ENCODE results near the gene LYRM7.
"Not testable (repeated sequence)": the region's sequence is repeated elsewhere in the genome, so short reads cannot be mapped to it uniquely, and the experiment has no call there.

Gene LYRM7

DNA sequence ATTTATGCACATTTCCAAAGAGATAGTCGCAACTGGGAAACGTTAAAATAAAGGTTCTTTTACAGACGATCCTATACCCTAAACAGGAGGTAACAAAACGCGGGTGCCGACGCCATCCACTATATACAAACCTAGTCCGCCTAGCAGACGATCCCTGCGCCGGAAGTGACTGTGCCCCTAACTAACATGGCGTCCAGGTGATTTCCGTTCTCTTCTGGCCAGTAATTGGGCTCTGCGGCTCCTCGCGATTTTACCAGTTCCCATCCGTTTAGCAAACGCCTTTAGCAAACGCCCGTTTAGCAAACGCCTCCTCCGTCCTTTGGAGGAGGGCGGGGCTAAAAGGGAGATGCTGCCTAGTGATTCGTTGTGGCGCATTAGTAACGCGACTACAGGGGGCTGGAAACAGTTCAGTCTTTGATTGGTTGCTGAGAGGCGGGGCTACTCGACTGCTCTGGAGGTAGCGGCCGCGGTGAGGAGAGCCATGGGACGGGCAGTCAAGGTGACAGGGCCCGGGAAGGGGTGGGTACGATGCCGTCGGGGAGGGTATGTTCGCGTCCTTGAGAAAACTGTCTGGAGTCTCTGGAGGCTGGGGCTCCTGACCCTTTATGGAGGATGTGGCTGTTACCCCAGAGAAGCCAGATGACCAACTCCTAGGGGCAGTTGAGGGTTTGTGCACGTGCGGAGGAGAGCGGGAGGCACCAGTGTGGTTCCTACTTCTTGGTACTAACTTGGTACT lies at the start of gene LYRM7:
Gene LYRM7 (plus strand): TSS at position 405 of the 736 bp plus-strand sequence. CDS start 77 bp downstream, at position 482.
- DNase-seq (ENCODE audit: low read depth in 2 of 2), result peak; percentile 88 to 96

DNA sequence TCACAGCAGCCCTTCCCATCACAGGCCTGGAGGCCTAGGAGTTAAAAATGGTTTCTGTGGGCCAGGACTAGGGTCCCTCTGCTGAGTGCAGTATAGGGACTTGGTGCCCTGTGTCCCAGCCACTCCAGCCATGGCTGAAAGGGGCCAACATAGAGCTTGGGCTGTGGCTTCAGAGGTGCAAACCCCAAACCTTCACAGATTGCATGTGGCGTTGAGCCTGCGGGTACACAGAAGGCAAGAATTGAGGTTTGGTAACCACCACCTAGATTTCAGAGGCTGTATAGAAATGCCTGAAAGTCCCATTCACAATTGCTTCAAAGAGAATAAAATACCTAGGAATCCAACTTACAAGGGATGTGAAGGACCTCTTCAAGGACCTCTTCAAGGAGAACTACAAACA lies 43.5 kb upstream of the LYRM7 start:
- DNase-seq (ENCODE audit: low read depth in 2 of 2), result not testable (repeated sequence)

DNA sequence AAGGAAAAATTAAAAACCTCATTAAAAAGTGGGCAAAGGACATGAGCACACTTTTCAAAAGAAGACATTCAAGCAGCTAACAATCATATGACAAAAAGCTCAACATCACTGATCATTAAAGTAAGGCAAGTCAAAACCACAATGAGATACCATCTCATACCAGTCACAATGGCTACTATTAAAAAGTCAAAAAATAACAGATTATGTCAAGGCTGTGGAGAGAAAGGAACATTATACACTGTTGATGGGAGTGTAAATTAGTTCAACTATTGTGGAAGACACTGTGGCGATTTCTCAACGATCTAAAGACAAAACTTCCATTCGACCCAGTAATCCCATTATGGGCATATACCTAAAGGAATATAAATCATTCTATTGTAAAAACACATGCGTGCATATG lies 41.4 kb upstream of the LYRM7 start:
- DNase-seq (ENCODE audit: low read depth in 2 of 2), result no peak

DNA sequence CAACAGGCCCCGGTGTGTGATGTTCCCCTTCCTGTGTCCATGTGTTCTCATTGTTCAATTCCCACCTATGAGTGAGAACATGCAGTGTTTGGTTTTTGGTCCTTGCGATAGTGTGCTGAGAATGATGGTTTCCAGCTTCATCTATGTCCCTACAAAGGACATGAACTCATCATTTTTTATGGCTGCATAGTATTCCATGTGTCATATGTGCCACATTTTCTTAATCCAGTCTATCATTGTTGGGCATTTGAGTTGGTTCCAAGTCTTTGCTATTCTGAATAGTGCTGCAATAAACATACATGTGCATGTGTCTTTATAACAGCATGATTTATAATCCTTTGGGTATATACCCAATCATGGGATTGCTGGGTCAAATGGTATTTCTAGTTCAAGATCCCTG lies 37.7 kb upstream of the LYRM7 start:
- DNase-seq (ENCODE audit: low read depth in 2 of 2), result not testable (repeated sequence)

DNA sequence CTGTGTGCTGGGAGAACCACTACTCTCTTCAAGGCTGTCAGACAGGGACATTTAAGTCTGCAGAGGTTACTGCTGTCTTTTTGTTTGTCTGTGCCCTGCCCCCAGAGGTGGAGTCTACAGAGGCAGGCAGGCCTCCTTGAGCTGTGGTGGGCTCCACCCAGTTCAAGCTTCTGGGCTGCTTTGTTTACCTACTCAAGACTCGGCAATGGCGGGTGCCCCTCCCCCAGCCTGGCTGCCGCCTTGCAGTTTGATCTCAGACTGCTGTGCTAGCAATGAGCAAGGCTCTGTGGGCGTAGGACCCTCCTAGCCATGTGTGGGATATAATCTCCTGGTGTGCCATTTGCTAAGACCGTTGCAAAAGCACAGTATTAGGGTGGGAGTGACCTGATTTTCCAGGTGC lies 32.3 kb upstream of the LYRM7 start:
- DNase-seq (ENCODE audit: low read depth in 2 of 2), result not testable (repeated sequence)

DNA sequence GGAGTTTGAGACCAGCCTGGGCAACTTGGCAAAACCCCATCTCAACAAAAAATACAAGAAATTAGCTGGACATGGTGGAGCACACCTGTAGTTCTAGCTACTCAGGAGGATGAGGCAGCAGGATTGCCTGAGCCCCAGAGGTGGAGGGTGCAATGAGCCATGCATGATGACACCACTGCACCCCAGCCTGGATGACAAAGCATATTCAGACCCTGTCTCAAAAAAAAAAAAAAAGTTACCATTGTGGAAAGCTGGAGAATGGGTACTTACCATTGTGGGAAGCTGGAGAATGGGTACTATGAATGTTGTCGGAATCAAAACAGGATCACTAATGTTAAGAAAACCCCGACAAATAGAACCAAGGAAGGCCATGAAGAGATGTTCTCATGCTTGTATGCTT lies 31.4 kb upstream of the LYRM7 start:
- DNase-seq (ENCODE audit: low read depth in 2 of 2), result no peak

DNA sequence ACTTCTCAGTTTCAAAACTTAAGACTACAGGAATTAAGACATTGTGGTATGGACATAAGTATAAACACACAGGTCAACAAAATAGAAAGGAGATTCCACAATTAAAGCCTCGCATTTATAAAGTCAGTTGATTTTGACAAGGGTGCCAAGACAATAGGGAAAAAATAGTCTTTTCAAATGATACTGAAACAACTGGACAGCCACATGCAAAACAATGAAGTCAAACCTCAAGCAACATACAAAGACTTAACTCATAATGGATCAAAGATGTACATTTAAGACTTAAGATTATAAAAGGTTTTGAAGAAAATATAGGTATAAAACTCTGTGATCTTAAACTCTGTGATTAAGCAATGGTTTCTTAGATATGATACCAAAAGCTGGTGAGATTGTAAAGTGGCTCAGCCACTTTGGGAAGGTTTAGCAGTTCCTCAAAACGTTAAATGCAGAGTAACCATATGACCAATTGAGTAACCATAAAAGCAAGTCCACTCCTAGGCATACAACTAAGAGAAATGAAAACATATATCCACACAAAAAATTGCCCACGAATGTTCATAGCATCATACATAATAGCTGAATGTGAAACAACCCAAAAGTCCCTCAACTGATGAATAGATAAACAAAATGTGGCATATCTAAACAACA lies 27.6 kb upstream of the LYRM7 start:
- DNase-seq (ENCODE audit: low read depth in 2 of 2), result no peak

DNA sequence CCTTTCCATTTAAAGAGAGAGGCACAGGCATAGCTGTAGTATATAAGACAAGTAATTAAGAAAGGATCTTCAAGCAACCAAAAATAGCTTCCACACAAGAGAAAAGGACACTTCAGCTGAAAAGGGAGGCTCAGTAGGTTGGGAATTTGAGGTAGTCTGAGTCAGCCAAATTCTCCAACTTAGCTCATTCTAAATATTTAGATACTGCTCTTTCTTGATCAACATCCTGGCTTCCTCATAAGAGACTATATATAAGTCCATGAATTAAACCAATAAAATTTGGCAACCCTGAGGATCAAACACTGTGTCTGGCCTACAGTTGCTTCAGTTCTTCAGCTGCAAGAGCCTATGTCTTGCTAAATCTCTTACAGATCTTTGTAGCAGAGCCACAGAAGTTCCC lies 23.5 kb upstream of the LYRM7 start:
- DNase-seq (ENCODE audit: low read depth in 2 of 2), result no peak

DNA sequence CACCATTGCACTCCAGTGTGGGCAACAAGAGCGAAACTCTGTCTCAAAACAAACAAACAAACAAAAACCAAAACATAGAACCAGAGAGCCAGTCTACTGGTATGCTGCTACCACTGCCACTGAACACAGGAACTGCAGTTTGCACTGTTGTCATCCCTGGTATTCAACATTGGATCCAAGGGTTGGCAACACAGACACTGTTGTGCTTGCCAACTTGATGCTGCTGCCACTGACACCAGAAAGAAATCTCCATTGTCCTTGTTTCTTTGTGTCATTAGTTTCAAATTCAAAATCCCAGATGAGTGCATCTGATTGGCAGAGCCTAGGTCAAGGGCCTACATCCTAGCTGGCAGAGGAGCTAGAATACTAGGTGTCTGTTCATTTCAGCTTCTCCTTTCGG lies 21.9 kb upstream of the LYRM7 start:
- no peak for DNase-seq (ENCODE audit: low read depth in 2 of 2)

DNA sequence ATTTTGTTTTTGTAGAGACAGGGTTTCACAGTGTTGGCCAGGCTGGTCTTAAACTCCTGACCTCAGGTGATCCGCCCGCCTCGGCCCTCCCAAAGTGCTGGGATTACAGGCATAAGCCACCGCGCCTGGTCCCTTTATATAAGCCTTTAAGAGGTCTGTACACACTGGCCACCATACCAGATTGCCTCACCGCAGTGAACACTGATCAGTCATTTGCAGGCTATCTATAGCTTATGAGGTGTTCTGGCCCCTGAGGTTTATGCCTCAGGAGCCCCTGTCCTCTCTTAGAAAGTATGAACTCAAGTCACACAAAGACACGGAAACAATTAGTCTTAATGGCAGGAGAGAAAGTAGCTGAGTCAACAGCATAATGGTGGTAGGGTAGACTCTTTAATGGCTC lies 20.3 kb upstream of the LYRM7 start:
- DNase-seq (ENCODE audit: low read depth in 2 of 2), result no peak

DNA sequence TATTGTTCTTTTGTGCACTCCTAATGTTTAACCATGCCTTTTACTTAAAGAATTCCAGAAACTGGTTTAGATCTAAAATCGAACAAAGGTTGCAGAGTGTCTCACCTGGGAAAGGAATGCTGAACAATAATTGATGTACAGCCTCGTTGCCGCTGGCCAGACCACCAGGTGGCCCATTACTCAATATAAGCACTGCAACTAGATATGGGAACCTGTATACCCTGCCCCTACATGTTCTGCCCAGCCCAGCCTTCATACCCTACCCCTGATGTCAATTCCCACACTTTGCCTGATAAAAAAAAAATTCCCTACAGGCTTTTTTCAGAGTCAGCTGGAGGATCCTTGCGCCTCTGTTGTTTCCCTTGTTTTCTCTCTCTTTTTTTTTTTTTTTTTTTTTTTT lies 19.5 kb upstream of the LYRM7 start:
- no peak for DNase-seq (ENCODE audit: low read depth in 2 of 2)

DNA sequence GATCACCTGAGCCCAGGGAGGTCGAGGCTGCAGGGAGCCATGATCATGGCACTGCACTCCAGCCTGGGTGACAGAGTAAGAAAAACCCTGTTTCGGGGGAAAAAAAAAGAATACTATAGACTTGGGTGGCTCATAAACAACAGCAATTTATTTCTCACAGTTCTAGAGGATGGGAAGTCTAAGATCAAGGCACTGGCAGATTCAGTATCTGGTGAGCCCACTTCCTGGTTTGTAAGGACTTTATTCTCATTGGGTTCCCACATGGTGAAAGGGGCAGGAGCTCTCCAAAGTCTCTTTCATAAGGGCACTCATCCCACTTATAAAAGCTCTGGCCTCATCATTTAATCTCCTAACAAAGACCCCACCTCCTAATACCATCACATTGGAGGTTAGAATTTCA lies 14.4 kb upstream of the LYRM7 start:
- no peak for DNase-seq (ENCODE audit: low read depth in 2 of 2)

DNA sequence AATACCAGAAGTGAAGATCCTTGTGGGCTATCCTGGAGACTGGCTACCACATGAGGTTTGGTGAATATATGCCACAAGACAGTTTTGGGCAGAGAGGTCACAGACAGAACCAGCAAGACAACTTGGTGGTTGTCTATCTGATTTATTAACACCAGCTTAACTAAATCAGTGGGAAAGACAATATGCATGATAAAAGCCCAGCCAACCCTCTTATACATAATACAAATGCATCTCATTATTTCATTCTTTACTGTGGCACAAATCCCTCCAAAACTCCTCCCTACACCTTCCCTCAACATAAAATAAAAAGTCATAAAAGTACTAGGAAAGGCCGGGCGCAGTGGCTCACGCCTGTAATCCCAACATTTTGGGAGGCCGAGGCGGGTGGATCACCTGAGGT lies 13.8 kb upstream of the LYRM7 start:
- no peak for DNase-seq (ENCODE audit: low read depth in 2 of 2)

DNA sequence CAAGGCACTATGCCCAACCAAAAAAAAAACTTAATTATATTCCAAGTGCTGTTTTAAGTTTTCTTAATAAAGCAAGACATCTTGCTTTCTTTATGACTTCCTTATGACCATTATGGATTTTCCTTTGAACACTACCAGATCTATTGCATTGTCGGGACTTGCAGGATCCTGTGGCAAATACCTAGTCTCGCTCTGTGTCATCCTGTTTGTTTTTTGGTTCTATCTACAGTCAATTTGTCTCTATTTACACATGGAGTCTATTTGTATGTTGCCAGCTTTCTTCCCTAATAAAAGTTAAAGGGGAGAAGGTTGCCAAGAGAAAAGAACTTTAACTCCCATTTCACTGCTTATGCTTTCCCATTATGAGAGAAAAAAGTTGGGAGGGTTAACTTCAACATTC lies 10.6 kb upstream of the LYRM7 start:
- DNase-seq (ENCODE audit: low read depth in 2 of 2), result no peak

DNA sequence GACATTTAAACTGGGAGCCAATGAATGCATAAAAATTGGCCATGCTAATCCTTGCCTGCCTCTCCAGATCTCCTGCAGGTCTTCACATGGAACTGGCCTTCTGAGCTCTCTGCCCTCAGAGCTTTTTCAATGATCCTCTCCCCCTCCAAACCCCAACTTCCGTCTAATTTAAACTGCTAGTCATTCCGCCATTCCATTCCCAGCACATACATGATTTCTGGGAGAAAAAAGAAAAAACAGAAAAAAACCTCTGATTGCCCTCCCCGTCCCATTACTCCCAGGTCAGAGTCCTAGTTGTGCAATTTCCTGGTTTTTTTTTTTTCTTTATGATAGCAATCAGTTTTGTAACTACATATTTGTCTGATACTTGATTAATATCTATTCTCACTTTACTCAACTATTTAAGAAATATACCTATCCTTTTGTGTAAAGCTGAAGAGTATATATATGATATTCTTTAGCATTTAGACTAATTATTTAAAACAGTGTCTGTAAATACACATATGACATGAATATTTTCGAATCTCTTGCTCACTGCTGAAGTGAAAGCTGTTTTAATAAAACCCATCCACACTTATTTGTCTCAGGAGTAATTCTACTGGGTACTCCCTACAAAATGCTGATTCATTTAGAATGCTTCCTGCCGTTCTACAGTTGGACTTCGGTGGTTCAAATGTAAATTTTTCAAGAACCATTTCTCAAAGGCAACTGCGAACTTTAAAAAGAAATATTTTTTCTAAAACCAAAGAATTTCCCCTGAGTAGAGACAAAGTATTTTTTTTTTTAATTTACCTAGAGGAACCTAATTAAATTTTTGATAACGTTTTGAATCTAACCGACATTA lies 7.2 kb upstream of the LYRM7 start:
- DNase-seq (ENCODE audit: low read depth in 2 of 2), result no peak

DNA sequence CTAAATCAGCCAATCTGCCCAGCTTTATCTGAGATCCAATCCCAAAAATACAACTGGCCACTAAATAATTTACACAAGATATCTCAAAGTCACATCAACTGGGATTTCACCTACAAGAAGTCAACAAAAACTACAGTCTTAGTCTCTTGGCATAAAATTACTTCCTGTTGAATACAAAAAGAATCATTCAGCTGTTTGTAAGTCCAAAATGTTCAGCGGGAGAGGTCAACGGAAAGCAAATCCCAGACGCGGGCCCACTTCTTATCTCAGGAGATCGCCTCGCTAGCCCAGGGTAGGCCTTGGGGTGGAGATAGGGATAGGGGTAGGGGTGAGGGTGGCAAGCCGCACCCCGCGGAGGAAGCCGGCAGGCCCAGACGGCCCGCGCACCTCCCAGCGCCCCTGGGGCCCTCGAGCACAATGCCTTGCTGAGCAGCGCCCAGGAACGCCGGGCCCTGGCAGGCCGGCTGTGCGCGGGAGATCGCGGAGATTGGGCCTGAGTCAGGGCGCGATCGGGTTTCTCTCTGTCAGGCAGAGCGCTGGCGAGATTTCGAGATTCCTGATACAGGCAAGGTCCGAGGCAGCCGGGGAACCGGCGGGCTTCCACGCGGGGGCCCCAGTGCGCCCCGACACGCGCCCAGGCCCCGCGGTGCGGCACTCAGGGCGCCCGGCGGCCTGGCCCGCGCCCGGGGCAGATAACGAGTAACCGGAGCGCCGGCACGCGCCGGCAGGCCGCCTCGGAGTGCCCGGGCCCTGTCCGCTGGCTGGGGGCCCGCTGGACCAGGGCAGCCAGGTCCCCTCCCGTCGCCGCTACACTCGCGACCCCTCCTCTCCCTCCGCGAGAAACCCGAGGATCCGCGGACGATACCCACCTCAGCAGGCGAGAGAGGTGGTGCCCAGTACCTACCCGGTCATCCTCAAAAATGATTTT lies 6.3 kb upstream of the LYRM7 start:
- peak; percentile 38 to 61 for DNase-seq (ENCODE audit: low read depth in 2 of 2)

DNA sequence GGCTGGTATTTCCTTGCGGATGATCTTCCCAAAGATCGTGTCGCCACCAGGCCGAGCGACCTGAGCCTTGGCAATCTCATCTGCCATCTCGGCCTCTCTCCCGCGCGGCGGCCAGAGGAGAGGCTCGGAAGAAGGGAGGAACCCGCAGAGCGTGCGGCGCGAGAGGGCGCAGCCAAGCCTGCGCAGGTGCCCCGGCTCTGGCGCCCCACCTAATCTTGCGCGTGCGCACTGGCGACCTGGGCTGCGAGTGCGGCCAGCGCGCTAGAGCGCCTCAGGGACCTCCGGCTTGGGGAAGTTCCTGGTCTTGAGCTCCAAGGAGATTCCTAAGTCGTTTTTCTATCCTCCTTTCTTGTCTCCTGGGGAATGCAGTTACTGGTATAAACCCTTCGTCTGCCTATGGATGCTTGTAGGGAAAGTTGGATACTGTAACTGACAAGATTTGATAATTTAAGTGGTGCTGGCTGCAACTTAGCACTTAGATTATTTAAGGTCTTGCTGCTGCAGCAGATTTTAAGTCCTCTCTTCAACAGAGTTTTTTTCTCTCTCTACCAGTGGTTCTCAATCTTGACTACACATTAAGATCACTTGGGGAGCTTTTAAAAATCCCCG lies 5.5 kb upstream of the LYRM7 start, which contains the start of gene HINT1:
Gene HINT1 (minus strand): TSS at position 138 of the 609 bp plus-strand sequence. CDS start 51 bp downstream, at position 87.
- peak; percentile 79 to 85 for DNase-seq (ENCODE audit: low read depth in 2 of 2)

DNA sequence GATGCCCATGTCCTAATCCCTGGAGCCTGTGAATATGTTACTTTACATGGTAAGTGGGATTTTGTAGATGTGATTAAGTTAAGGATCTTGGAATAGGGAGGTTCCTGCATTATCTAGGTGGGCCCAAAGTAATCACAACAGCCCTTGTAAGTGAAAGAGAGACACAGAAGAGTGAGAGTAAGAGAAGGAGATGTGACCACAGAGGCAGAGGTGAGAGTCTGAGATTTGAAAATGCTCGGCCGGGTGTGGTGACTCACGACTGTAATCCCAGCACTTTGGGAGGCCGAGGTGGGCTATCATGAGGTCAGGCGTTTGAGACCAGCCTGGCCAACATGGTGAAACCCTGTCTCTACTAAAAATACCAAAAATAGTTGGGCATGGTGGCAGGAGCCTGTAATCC lies 3.1 kb upstream of the LYRM7 start:
- DNase-seq (ENCODE audit: low read depth in 2 of 2), result no peak

DNA sequence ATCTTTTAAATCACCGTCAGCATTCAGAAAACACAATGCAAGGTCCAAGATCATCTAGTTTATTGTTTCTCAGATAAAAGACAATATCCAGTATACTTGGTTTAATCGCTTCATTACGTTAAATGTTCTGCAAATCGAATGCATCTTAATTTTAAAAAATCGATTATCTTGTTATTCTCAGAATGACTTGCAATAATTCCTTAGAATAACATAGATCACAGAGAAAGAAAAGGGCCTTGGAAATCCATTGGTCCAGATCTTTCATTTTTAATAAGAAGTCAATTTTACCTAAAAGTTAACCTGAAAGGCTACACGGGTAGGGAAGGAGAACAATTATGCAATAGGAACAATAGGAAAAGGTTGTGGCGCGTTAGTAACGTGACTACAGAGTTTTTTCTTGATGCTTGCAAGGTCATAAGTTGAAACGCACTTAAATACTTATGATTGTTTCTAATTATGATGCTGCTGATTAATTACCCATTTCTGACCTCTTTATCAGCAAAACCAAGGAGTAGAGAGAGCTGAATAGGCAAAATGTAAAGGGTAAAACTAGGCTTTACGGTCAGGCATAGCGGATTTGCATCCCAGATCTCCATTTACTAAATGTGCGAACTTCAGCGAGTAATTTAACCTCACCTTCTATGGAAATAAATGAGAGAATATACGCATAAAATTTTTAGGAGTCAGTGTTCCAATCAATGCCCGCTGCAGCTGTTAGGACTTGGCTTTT lies 769 bp upstream of the LYRM7 start:
- no peak for DNase-seq (ENCODE audit: low read depth in 2 of 2)

DNA sequence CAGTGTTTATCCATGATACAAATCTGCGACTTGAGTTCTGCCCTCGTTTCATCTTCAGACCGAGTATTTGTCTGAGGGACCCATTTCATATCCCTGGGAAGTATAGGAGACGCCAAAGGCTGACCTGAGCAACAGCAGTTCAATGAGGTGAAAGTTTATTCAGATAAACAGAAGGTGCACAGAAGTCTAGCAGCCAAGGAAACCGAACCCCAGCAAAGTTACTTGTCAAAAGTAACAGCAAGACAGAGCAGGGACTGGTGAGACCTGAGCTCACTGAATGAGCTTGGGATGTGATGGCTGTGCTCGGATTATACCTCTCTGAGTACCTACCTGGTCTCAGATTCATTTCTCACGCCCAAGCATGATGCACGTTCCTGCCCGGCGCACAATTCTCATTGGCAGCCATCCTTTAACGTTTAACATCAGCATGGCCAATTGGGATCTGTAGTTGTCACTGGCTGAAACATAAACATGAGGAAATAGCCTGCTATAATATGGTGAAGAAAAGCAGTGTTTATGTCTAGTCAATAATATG lies 599 bp downstream of the LYRM7 start:
- DNase-seq (ENCODE audit: low read depth in 2 of 2), result no peak
